HG02852 (cell line): Measurements from ENCODE around the gene LRP8.

Experiments used
- ATAC-seq: cut with Tn5 transposase; IDR thresholded peaks from one replicate; pipeline ENCODE4 v1.9.1; 2021; ENCODE audit warnings: mild to moderate bottlenecking, moderate library complexity; ENCODE audit not compliant: unreplicated experiment

Gene LRP8

GRCh38 chr1:53341521-53341895, 13.6 kb upstream of the LRP8 start:
- no peak for ATAC-seq

GRCh38 chr1:53340660-53341520, 13.0 kb upstream of the LRP8 start:
- ATAC-seq = no peak

GRCh38 chr1:53339736-53340635, 12.1 kb upstream of the LRP8 start:
- ATAC-seq = no peak

- ATAC-seq = no peak
Observed at GRCh38 chr1:53338423-53338822, 10.6 kb upstream of the LRP8 start.

GRCh38 chr1:53337499-53337898, 9.6 kb upstream of the LRP8 start:
- no peak for ATAC-seq

- no peak for ATAC-seq
Observed at GRCh38 chr1:53336146-53336545, 8.3 kb upstream of the LRP8 start.

GRCh38 chr1:53335661-53336060, 7.8 kb upstream of the LRP8 start:
- no peak for ATAC-seq

- ATAC-seq = no peak
Observed at GRCh38 chr1:53334781-53335180, 6.9 kb upstream of the LRP8 start.

GRCh38 chr1:53334312-53334711, 6.4 kb upstream of the LRP8 start:
- no peak for ATAC-seq

GRCh38 chr1:53332833-53333232, 5.0 kb upstream of the LRP8 start:
- no peak for ATAC-seq

GRCh38 chr1:53332186-53332564, 4.3 kb upstream of the LRP8 start:
- no peak for ATAC-seq

GRCh38 chr1:53331446-53332185, 3.7 kb upstream of the LRP8 start:
- no peak for ATAC-seq

GRCh38 chr1:53330819-53331218, 2.9 kb upstream of the LRP8 start:
- ATAC-seq = no peak

- no peak for ATAC-seq
Observed at GRCh38 chr1:53328541-53329499, 950 bp upstream of the LRP8 start.

- peak; percentile 3 for ATAC-seq
Observed at GRCh38 chr1:53327182-53327913, 522 bp downstream of the LRP8 start.

- ATAC-seq = peak; percentile 25
Observed at GRCh38 chr1:53326598-53327181, 1.2 kb downstream of the LRP8 start.

- peak; percentile 85 for ATAC-seq
Observed at GRCh38 chr1:53326088-53326597, 1.7 kb downstream of the LRP8 start.

- no peak for ATAC-seq
Observed at GRCh38 chr1:53325326-53326087, 2.4 kb downstream of the LRP8 start.
